OCI-LY7 (cell line): ENCODE results near the gene LRP1B. TPM values are rescaled to one million over a fixed set of nuclear protein-coding genes. Genes with fewer than 3 reads are reported as not detected.

Source experiments
- BruUV-seq: library from RNA; stranded (reverse); fragments of 400-500 nt; replicated peaks from 2 replicates; lab custom pipeline; 2021; lab: Mats Ljungman, UMichigan
- CTCF ChIA-PET: fragments of 300-600 bp; sonication (Branson Sonifier 250); formaldehyde crosslinking; loops from one replicate; lab custom pipeline; 2022; ENCODE audit warnings: antibody characterized with exemption; ENCODE audit not compliant: unreplicated experiment; lab: Charles Lee
- POLR2A ChIA-PET: fragments of 300-600 bp; sonication (Branson Sonifier 250); formaldehyde crosslinking; loops from one replicate; lab custom pipeline; 2022; ENCODE audit warnings: antibody characterized with exemption; lab: Charles Lee
- DNase-seq: peaks from one replicate; pipeline ENCODE4 v3.0.0-alpha.2; 2015; ENCODE audit warnings: low spot score
- H2AFZ ChIP-seq: fragments of 200-600 bp; sonication (generic), shearing (Covaris generic); 2 replicates; pipeline ENCODE4 v1.6.1; 2014; ENCODE audit warnings: mild to moderate bottlenecking, antibody characterized with exemption, low read length, moderate library complexity
- H3K27ac ChIP-seq: fragments of 200-600 bp; sonication (generic); 2 replicates; pipeline ENCODE4 v1.5.1; 2014; ENCODE audit warnings: mixed run types, low read depth, mild to moderate bottlenecking, moderate library complexity, low read length, inconsistent platforms; ENCODE audit not compliant: poor library complexity, severe bottlenecking
- H3K36me3 ChIP-seq: fragments of 200-600 bp; sonication (generic); 2 replicates; pipeline ENCODE4 v1.6.1; 2014; ENCODE audit warnings: mild to moderate bottlenecking, antibody characterized with exemption, low read length, moderate library complexity, mixed read lengths; ENCODE audit not compliant: insufficient read depth
- H3K4me1 ChIP-seq: fragments of 200-600 bp; sonication (generic); 2 replicates; pipeline ENCODE4 v1.5.1; 2014; ENCODE audit warnings: mild to moderate bottlenecking, low read length; ENCODE audit not compliant: insufficient read depth, poor library complexity, severe bottlenecking
- H3K4me2 ChIP-seq: fragments of 200-600 bp; sonication (generic); 2 replicates; pipeline ENCODE4 v1.6.1; 2014; ENCODE audit warnings: mild to moderate bottlenecking, low read length
- H3K4me3 ChIP-seq: fragments of 200-600 bp; sonication (generic); 2 replicates; pipeline ENCODE4 v1.5.1; 2014; ENCODE audit warnings: mild to moderate bottlenecking, low read depth, low read length; ENCODE audit not compliant: poor library complexity, severe bottlenecking
- H3K79me2 ChIP-seq: fragments of 200-600 bp; sonication (generic); 2 replicates; pipeline ENCODE4 v1.6.1; 2016; ENCODE audit warnings: low read depth, mild to moderate bottlenecking, low read length, moderate library complexity, mixed read lengths; ENCODE audit not compliant: insufficient read depth
- H3K9me2 ChIP-seq: fragments of 200-600 bp; sonication (generic); 2 replicates; pipeline ENCODE4 v1.6.1; 2016; ENCODE audit warnings: mild to moderate bottlenecking, low read length, mixed read lengths; ENCODE audit not compliant: insufficient read depth
- H3K9me3 ChIP-seq: fragments of 200-600 bp; sonication (generic); 2 replicates; pipeline ENCODE4 v1.6.1; 2014; ENCODE audit warnings: mild to moderate bottlenecking, mixed run types, low read length, mixed read lengths
- H4K20me1 ChIP-seq: fragments of 200-600 bp; sonication (generic); 2 replicates; pipeline ENCODE4 v1.6.1; 2014; ENCODE audit warnings: mild to moderate bottlenecking, antibody characterized with exemption, low read length, moderate library complexity, mixed read lengths; ENCODE audit not compliant: insufficient read depth
- CTCF ChIP-seq: fragments of 200-600 bp; sonication (generic); conservative IDR thresholded peaks from 2 replicates; pipeline ENCODE4 v1.5.1; 2014; ENCODE audit warnings: mild to moderate bottlenecking, antibody characterized with exemption, low read length, moderate library complexity, mixed read lengths
- EZH2phosphoT487 ChIP-seq: fragments of 200-600 bp; sonication (generic); IDR thresholded peaks from 2 replicates; pipeline ENCODE4 v1.6.1; 2018; ENCODE audit warnings: low read depth, borderline replicate concordance, mild to moderate bottlenecking, mixed run types, antibody characterized with exemption, low read length, moderate library complexity, mixed read lengths
- intact Hi-C: fragments of 100-400 bp; cut with micrococcal nuclease; formaldehyde crosslinking; loops from one replicate; pipeline ENCODE4 v1.10.0; 2022; ENCODE audit not compliant: unreplicated experiment
- total RNA-seq, 2 experiments: library from RNA; depleted of rRNA in 1 of 2; stranded (reverse); fragments of >200 nt in 1 of 2; shearing (Covaris generic) in 1 of 2; gene quantifications; 2 replicates each; pipeline ENCODE4 v1.2.3, GENCODE V29; 2014 to 2022

The LRP1B gene
- total RNA-seq, 2 experiments from 2014 or later: not detected

GRCh38 chr2:140256080-140256479 is 1874.7 kb downstream of the LRP1B start:
- no peaks in the 10 kb centered on the region for H3K79me2 ChIP-seq
- intact Hi-C loops: no loop called here
- BruUV-seq: no TSS peak
- H3K9me3 ChIP-seq: no peaks in the 10 kb centered on the region
- no peak overlapping the region for H3K4me3 ChIP-seq
- POLR2A ChIA-PET: no interaction called here
- CTCF ChIA-PET: no interaction called here
- H3K9me2 ChIP-seq: no peaks in the 10 kb centered on the region
- H3K27ac ChIP-seq: no peak overlapping the region
- H4K20me1 ChIP-seq: no peaks in the 10 kb centered on the region
- H3K4me2 ChIP-seq: no peak overlapping the region
- no peaks in the 10 kb centered on the region for H3K36me3 ChIP-seq
- TF ChIP-seq CTCF (no peak), EZH2phosphoT487 (no peak)
- H3K4me1 ChIP-seq: no peaks in the 10 kb centered on the region
- DNase-seq: no peak
- H2AFZ ChIP-seq: no peak overlapping the region

- no peak overlapping the region for H2AFZ ChIP-seq
- intact Hi-C loops: no loop called here
- no peak for DNase-seq
- H3K79me2 ChIP-seq: no peaks in the 10 kb centered on the region
- H3K4me1 ChIP-seq: no peaks in the 10 kb centered on the region
- H3K27ac ChIP-seq: no peak overlapping the region
- no peaks in the 10 kb centered on the region for H3K9me3 ChIP-seq
- H3K4me3 ChIP-seq: no peak overlapping the region
- H3K36me3 ChIP-seq: no peaks in the 10 kb centered on the region
- CTCF ChIA-PET: no interaction called here
- H3K9me2 ChIP-seq: no peaks in the 10 kb centered on the region
- no peak overlapping the region for H3K4me2 ChIP-seq
- TF ChIP-seq CTCF (no peak), EZH2phosphoT487 (no peak)
- H4K20me1 ChIP-seq: no peaks in the 10 kb centered on the region
- POLR2A ChIA-PET: no interaction called here
- no TSS peak for BruUV-seq
Measured at GRCh38 chr2:140249821-140250220, 1881.0 kb downstream of the LRP1B start.

GRCh38 chr2:140248623-140249022 is 1882.2 kb downstream of the LRP1B start:
- Histone ChIP-seq H3K4me2 (no peak overlapping the region), H3K36me3 (no peaks in the 10 kb centered on the region), H3K4me3 (no peak overlapping the region), H2AFZ (no peak overlapping the region), H3K27ac (no peak overlapping the region), H4K20me1 (no peaks in the 10 kb centered on the region), H3K4me1 (no peaks in the 10 kb centered on the region), H3K79me2 (no peaks in the 10 kb centered on the region), H3K9me3 (no peaks in the 10 kb centered on the region), H3K9me2 (no peaks in the 10 kb centered on the region)
- ChIA-PET CTCF (no interaction called here), POLR2A (no interaction called here)
- no TSS peak for BruUV-seq
- no peak for DNase-seq
- TF ChIP-seq EZH2phosphoT487 (no peak), CTCF (no peak)
- intact Hi-C loops: no loop called here
